Hindlimb muscle (tissue), 1 donor: ENCODE measurements around the gene DAPK1. TPM values are rescaled to one million over a fixed set of nuclear protein-coding genes. Genes with fewer than 3 reads are reported as not detected.
"Not testable (repeated sequence)": the region's sequence is repeated elsewhere in the genome, so short reads cannot be mapped to it uniquely, and the experiment has no call there.

Source experiments
- DNase-seq: peaks from one replicate; pipeline ENCODE4 v3.0.0-alpha.2; 2013
- polyA plus RNA-seq: library from polyadenylated mRNA; unstranded; fragments of 120-200 nt; gene quantifications from one replicate; pipeline ENCODE4 v1.2.1, GENCODE V29; 2013; ENCODE audit not compliant: insufficient read length

DAPK1 gene
- polyA plus RNA-seq, 1 donor: 25.5 TPM

GRCh38 chr9:87545858-87546257 lies 48.2 kb downstream of the DAPK1 start:
- no peak for DNase-seq

GRCh38 chr9:87546704-87547103 lies 49.0 kb downstream of the DAPK1 start:
- no peak for DNase-seq

- DNase-seq: no peak
These were observed 50.0 kb downstream of the DAPK1 start for GRCh38 chr9:87547671-87548081.

GRCh38 chr9:87548159-87548558 lies 50.5 kb downstream of the DAPK1 start:
- DNase-seq: no peak

- not testable (repeated sequence) for DNase-seq
These were observed 51.4 kb downstream of the DAPK1 start for GRCh38 chr9:87549088-87549487.

GRCh38 chr9:87549791-87550190 lies 52.1 kb downstream of the DAPK1 start:
- DNase-seq: no peak

GRCh38 chr9:87550253-87550954 lies 52.7 kb downstream of the DAPK1 start:
- DNase-seq: no peak

- no peak for DNase-seq
These were observed 54.1 kb downstream of the DAPK1 start for GRCh38 chr9:87551772-87552217.

GRCh38 chr9:87554171-87554910 lies 56.7 kb downstream of the DAPK1 start:
- no peak for DNase-seq

- no peak for DNase-seq
These were observed 57.3 kb downstream of the DAPK1 start for GRCh38 chr9:87554976-87555375.

GRCh38 chr9:87556039-87556438 lies 58.4 kb downstream of the DAPK1 start:
- no peak for DNase-seq

GRCh38 chr9:87556821-87557220 lies 59.2 kb downstream of the DAPK1 start:
- no peak for DNase-seq

- DNase-seq: no peak
These were observed 60.3 kb downstream of the DAPK1 start for GRCh38 chr9:87557996-87558395.

GRCh38 chr9:87558606-87559190 lies 61.0 kb downstream of the DAPK1 start:
- DNase-seq: no peak

GRCh38 chr9:87562062-87562461 lies 64.4 kb downstream of the DAPK1 start:
- DNase-seq: no peak

- DNase-seq: no peak
These were observed 65.0 kb downstream of the DAPK1 start for GRCh38 chr9:87562530-87563170.

- DNase-seq: no peak
These were observed 66.4 kb downstream of the DAPK1 start for GRCh38 chr9:87564111-87564510.

- no peak for DNase-seq
These were observed 67.1 kb downstream of the DAPK1 start for GRCh38 chr9:87564791-87565241.

GRCh38 chr9:87567001-87567400 lies 69.3 kb downstream of the DAPK1 start:
- DNase-seq: peak; percentile 18

GRCh38 chr9:87567571-87567970 lies 69.9 kb downstream of the DAPK1 start:
- no peak for DNase-seq

- no peak for DNase-seq
These were observed 70.3 kb downstream of the DAPK1 start for GRCh38 chr9:87567983-87568382.

- no peak for DNase-seq
These were observed 70.7 kb downstream of the DAPK1 start for GRCh38 chr9:87568401-87568800.

- DNase-seq: no peak
These were observed 71.4 kb downstream of the DAPK1 start for GRCh38 chr9:87569008-87569509.
